GM10266 (cell line): ENCODE data around the gene CEP83.

Source experiments
- DNase-seq: peaks from one replicate; pipeline ENCODE4 v3.0.0; 2012; ENCODE audit errors: extremely low spot score
- TF ChIP-seq, protein P1 (sequence below): IDR thresholded peaks from 2 replicates; pipeline ENCODE4 v1.5.1; 2012; ENCODE audit warnings: mild to moderate bottlenecking, low read depth; ENCODE audit not compliant: control insufficient read depth, insufficient read depth; ENCODE audit errors: missing control alignments

The CEP83 gene

GRCh38 chr12:94284046-94284445 is 175.6 kb downstream of the CEP83 start:
- TF ChIP-seq, protein P1, sequence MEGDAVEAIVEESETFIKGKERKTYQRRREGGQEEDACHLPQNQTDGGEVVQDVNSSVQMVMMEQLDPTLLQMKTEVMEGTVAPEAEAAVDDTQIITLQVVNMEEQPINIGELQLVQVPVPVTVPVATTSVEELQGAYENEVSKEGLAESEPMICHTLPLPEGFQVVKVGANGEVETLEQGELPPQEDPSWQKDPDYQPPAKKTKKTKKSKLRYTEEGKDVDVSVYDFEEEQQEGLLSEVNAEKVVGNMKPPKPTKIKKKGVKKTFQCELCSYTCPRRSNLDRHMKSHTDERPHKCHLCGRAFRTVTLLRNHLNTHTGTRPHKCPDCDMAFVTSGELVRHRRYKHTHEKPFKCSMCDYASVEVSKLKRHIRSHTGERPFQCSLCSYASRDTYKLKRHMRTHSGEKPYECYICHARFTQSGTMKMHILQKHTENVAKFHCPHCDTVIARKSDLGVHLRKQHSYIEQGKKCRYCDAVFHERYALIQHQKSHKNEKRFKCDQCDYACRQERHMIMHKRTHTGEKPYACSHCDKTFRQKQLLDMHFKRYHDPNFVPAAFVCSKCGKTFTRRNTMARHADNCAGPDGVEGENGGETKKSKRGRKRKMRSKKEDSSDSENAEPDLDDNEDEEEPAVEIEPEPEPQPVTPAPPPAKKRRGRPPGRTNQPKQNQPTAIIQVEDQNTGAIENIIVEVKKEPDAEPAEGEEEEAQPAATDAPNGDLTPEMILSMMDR, result no peak
- DNase-seq, result no peak

DNA sequence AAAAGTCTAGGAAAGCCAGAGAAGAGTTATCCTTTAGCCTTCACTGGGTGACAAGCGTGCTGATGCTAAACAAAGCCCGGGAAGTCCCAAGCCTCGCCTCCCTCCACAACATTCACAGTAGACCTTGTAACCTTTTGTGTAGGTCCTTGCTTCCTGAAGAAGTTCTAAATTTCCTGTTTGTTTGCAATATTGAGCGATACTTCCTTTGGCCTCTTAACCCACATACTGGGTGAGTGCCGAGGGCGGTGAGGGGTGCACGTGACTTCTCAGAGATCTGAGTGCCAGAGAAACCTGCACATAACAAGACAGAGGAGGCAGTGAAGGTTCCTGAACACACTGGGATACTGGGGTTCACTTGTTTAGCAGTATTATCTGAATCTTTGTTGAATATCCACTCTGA is 177.0 kb downstream of the CEP83 start:
- DNase-seq, result no peak
- TF ChIP-seq, protein P1, result no peak

- DNase-seq, result no peak
Measured at GRCh38 chr12:94280063-94280462, 179.6 kb downstream of the CEP83 start.

DNA sequence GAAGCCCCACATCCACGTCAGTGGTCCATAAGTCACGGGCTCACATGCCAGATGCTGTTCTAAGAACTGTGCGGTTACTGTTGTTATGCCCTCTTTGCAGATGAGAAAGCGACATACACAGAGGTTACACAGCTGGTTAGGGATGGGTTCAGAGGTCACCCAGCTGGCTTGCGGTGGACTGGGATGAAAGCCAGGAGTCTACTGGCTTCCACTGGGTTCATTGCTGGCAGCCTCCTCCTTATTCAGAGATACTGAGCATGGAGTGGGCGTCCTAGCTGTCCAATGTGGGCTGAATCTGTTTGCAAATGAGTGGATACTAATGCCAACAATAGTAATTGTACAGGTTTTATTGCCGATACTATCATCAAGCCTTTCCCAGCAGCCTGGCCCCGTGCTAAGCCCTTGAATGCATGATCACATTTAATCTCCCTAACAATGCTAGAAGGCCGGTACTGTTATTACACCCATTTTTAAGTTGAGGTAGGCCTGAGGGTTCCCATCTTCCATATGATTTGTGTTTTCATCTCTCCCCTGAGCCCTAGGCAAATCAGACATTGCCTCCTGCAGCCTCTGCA is 182.2 kb downstream of the CEP83 start:
- DNase-seq, result no peak
- TF ChIP-seq, protein P1, result no peak

More at GRCh38 chr12:94280063-94280462, 179.6 kb downstream of the CEP83 start:
- TF ChIP-seq, protein P1, result no peak

GRCh38 chr12:94276725-94277124 is 182.9 kb downstream of the CEP83 start:
- TF ChIP-seq, protein P1, result no peak
- no peak for DNase-seq

- DNase-seq, result no peak
- TF ChIP-seq, protein P1, result no peak
Measured at GRCh38 chr12:94273272-94273671, 186.4 kb downstream of the CEP83 start.

DNA sequence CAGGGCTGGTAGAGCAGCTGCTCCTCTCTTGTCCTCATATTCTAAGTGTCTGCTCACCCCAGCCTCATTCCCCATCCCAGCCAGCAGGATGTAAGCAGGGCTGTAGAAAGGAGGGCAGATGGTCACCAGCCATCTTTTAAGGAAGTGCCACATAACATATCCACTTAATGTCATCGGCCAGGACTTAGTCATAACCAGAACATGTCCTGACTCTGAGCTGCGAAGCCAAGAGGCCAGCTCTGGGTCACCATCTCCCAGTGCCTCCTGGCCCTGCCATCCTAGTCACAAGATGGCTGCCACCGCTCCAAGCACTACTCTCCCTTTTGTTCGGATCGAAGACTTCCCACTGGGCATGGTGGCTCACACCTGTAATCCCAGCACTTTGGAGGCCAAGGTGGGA is 187.4 kb downstream of the CEP83 start:
- TF ChIP-seq, protein P1, result no peak
- DNase-seq, result no peak
